Putamen (tissue), 1 donor: ENCODE measurements around the gene ZNF45.
"Not testable (repeated sequence)": the region's sequence is repeated elsewhere in the genome, so short reads cannot be mapped to it uniquely, and the experiment has no call there.

ENCODE experiments used
- DNase-seq: peaks from one replicate; pipeline ENCODE4 v3.0.0-alpha.2; 2016; ENCODE audit warnings: low spot score

ZNF45 gene

DNA sequence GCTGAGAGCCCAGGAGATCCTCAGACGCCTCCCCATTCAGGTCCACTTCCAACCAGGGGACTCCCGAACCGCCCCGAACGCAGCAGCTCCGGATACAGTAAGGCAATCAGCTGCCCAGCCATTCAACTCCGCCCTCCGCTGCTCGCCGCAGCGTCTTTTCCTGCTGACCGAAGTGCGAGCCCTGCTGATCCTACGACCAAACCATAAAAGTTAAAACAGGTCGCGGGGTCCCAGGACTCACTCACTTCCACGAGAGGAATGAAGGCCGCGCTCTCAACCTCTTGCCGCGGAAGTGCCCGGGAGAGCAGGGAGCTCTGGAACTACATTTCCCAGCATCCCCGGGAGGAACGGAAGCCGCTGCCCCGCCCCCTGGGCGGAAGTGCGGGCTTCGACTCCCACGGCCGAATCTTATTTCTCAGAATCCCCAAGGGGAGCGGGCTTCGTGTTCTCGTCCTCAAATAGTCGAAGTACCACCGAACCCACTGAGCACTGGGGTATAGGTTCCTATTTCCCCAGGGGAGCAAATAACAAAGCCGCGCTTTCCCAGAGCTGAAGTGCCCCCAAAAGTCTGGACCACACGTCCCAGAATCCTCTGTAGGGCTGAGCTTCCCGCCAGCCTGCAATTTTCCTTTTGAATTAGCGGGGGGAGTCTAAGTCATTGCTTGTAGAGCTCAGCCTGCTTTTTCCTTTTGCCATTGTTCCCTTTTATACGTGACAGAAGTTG is at the start of gene ZNF45:
TSS of gene ZNF45 (minus strand) at position 298 of the 724 bp plus-strand sequence. CDS start 13,097 bp downstream, outside the sequence.
- peak; percentile 94 for DNase-seq

DNA sequence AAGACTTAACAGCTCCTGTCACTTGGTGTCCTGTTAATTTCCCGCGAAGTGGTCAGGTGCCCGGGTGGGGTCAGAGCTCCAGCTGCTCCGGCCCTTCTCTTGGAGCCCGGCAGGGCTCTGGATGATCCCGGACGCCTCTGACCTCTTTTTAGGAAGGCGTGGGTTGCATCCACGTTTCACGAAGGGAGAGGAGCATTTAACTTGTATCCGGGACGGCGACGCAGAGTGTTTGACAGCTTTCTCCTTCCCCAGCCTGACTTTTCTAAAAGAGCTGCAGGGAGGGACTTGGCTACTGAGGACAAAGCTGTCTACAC is 49.6 kb upstream of the ZNF45 start:
- no peak for DNase-seq

DNA sequence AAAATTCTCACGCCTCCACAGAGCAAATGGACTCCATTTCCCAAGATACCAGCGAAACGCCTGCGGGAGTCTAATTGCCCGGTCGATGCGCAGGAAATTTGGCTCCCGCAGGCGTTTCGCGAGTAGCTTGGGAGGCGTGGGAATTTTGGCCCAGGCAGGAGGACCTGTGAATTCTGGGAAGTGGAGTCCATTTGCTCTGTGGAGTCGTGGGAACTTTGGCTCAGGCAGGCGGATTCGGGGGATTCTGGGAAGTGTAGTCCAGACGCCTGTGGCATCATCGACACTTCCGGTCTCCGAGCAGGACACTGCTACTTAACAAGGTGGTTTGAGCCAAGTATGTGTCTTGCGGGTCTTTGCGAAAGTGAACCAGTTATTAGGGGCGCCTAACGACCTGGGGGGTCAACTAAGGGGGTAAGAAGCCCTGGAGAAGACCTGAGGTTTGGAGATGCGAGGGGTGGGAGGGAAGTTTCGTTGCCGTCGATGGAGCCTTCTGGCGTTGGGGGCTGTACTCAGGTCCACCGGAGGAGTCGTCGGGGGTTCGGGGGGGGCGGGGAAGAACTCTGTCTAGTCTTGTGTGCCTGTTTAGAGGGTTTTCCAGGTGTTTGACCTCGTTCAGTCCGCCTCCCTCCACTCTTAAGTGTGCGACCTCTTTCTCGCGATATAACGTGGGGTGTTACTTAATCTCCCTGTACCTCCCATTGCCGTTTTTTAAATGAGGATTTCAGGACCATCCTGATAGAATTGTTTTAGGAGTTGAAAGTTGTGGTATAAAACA is 49.0 kb upstream of the ZNF45 start, which contains the start of gene ZNF155:
TSS of gene ZNF155 (plus strand) at position 277 of the 775 bp plus-strand sequence. CDS start 4,356 bp downstream, outside the sequence.
- DNase-seq = peak; percentile 97

DNA sequence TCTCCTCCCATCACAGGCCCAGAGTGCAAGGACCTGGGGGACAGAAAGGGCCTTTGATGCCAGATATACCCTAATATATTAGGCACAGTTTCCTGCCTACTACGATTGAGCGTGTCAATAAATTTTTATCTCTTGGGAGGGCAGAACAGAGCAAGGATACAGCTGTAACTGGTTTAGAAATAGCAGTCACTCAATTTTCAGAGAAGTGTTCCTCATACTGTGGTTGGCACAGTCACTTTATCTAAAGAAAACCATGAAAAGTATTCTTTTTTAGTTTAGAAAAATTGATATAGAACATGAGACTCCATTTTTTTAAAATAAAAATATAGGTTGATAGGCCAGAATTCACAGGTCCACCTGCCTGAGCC is 48.4 kb upstream of the ZNF45 start:
- DNase-seq = no peak

DNA sequence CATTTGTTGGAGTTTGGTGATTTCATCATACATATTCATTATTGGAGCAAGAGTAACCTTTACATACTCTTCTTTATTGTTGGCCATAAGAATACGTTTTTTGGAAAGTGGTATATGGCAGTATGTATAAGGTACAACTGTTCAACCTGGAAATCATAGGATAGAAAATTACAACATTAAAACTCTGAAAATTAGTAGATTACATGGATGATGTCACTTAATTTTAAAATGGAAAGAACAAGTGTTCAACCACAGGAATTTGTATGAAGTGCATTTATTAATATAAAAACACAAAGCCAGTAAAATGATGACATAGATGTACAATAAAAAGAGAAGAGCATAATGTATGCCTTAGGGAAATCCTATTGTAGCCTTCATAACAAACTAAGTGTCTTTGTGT is 41.6 kb upstream of the ZNF45 start:
- DNase-seq = no peak

DNA sequence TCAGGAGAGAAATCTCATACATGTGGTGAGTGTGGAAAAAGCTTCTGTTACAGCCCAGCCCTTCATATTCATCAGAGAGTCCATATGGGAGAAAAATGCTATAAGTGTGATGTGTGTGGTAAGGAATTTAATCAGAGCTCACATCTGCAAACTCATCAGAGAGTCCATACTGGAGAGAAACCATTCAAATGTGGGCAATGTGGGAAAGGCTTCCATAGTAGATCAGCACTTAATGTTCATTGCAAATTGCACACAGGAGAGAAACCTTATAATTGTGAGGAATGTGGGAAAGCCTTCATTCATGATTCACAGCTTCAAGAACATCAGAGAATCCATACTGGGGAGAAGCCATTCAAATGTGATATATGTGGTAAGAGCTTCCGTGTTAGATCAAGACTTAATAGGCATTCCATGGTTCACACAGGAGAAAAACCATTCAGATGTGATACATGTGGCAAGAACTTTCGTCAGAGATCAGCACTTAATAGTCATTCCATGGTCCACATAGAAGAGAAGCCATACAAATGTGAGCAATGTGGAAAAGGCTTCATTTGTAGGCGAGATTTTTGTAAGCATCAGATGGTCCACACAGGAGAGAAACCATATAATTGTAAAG is 31.1 kb upstream of the ZNF45 start:
- no peak for DNase-seq

DNA sequence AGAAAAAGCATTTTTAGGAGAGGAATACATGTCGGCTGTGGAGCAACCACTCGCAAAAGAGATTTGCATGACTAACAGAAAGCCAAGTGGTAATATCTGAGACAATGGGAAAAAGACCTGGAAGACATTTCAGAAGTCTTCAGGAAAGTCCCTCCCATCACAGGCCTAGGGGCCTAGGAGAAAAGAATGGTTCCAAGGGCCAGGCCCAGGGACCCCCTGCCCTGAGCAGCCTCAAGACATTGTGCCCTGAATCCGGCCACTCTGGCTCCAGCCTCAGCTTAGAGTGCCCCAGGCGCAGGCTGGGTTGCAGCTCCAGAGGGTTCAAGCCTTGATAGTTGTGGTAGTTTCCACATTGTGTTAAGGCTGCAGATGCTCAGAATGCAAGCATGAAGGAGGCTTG is 25.3 kb upstream of the ZNF45 start:
- no peak for DNase-seq

DNA sequence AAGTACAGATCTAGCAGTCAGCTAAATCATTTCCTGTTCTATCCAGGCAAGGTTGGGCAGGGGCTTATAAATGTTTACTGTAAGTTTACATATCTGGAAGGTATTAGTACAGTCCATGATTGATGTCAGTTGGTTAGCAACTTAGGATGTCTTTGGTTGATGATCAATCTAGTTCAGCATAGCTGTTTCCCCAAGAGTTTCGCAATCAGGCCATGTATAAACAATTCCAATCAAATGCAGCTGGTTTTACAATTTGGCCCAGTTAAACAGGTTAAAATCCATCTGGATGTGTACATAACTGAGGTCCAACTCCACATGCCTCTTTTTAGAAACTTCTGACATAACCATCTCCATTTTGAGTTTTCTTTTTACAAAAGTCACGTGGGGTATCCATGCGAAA is 22.8 kb upstream of the ZNF45 start:
- DNase-seq = no peak

DNA sequence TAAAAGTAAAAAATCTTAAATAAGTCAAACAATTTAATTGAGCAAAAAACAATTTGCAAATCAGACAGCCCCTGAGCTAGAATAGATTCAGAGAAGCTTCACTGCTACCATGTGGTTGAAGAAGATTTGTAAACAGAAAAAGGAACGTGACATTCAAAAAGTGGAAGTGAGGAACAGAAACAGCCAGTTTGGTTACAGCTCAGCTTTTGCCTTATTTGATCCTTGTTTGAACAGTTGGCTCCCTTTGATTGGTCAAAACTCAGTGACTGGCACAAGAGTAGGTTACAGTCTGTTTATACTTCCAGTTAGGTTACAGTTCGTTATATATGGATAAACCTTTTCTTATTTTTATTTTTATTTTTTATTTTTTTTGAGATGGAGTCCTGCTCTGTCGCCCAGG is 21.7 kb upstream of the ZNF45 start:
- no peak for DNase-seq

DNA sequence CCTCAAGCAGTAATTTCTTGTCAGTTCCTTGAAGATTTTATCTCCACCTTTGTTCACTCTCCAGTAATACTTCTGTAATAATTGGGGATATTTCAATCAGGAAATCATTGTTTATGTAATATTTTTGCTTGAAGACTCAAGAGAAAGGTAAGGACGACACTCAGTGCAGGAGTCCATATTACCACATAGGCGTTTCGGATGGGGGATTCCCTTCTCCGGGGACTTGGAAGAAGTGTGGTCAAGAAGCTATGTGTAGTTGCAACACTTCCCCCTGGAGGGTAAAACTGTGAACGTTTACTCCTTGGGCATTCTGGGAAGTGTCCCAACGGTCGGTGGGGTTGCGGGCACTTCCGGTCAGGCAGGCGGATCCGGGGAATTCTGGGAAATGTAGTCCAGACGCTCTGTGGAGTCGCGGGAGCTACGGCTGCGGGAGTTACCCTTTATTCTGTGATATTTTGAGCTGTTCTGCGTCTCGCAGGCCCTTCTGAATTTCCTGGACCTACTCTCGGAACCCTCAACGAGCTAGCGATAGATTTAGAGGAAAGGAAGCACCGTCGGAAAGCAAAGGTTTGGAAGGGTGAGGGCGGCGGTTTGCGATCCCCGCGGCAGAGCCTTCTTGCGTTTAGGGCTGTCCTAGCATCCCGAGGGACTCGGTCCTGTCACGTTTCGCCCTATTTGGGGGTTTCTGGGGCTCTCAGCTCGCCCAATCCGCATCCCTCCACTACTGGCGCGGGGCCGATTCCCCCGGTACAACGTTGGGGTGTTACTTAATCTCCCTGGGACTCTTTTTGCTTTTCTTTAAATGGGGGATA is 16.0 kb upstream of the ZNF45 start, which contains the start of gene ZNF221:
TSS of gene ZNF221 (plus strand) at position 395 of the 812 bp plus-strand sequence. CDS start 11,499 bp downstream, outside the sequence.
- DNase-seq = peak; percentile 92

DNA sequence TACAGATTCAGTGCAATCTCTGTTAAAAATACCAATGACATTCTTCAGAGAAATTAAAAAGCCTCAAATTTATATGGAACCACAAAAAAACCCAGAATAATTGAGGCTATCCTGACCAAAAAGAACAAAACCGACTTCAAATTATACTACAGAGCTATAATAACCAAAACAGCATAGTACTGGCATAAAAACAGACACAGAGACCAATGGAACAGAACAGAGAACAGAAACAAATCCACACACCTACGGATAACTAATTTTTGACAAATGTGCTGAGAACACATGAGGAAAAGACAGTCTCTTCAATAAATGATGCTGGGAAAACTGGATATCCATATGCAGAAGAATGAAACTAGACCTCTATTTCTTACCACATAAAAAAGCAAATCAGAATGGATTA is 14.7 kb upstream of the ZNF45 start:
- not testable (repeated sequence) for DNase-seq

DNA sequence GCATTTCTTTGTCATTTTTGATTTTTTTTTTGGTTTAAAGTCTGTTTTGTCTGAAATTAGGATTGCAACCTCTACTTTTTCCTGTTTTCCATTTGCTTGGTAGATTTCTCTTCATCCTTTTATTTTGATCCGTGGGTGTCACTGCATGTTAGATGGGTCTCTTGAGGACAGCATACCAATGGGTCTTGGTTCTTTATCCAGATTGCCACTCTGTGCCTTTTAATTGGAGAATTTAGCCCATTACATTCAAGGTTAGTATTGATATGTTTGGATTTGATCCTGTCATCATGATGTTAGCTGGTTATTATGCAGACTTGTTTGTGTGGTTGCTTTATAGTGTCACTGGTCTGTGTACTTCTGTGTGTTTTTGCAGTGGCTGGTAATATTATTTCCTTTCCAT is 12.3 kb upstream of the ZNF45 start:
- not testable (repeated sequence) for DNase-seq

DNA sequence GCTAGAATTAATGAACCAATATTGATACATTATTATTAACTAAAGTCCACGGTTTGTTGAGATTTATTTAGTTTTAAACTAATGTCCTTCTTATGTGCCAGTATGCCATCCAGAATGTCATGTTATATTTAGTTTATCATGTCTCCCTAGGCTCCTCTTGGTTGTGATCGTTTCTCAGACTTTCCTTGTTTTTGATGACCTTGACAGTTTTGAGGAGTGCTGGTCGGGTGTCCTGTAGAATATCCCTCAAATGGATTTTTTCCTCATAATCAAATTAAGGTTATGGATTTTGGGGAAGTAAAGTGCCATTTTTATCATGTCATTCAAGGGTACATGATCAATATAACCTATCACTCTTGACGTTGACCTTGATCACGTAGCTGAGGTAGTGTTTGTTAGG is 6.1 kb upstream of the ZNF45 start:
- DNase-seq = no peak

DNA sequence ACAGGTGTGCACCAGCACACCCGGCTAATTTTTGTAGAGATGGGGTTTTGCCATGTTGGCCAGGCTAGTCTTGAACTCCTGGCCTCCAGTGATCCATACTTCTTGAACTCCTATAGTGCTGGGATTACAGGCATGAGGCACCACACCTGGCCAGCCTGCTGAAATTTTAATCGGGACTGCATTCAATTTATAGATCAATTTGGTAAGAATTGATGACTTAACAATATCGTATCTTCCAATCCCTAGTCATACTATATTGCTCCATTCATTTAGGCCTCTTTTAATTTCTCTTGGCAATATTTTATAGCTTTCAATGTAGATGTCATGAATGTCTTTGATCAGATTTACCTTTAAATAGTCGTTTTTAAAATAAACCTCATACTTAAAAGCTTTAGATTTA is 5.6 kb upstream of the ZNF45 start:
- DNase-seq = no peak

DNA sequence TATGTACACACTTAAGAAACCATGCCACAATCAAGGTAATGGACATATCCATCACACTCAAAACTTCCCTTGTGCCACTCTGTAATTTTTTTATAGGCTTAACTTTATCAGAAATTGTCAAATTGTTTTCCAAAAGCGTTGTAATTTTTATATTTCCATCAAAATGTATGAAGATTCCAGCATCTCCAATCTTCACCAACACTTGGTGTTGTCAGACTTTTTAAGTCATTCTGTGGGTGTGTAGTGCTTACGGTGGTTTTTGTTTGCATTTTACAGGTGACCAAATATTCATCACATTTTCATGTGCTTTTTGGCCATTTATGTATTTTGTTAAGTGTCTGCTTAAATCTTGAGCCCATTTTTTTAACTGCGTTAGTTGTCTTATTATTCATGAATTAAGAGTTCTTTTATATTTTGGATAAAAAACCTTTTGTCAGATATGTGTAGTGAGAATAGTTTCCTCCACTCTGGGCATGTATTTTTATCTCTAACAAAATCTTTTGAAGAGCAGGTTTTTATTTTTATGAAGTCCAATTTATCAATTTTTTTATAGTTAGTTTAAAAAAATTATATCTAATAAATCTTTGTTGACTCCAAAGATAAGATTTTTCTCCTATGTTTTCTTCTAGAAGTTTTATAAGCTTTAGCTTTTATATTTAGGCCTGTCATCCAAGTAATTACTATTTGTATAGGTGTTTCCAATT is 4.6 kb upstream of the ZNF45 start:
- no peak for DNase-seq

DNA sequence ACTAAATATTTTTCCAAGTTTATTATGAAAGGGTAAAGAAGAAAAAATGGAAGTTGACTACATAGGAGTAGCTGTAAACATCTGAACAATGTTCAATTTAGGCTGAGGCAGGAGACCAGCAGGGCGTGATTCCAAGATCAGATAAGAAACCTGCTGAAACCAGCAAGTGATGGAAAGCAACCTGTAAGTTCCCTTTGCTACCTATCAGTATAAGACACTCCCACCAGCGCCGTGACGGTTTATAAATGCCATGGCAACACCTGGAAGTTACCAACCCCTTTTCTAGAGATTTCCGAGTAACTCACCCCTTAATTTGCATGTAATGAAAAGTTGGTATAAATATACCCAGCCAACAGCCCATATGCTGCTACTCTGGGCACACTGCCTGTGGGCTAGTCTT is 1.1 kb upstream of the ZNF45 start:
- no peak for DNase-seq

DNA sequence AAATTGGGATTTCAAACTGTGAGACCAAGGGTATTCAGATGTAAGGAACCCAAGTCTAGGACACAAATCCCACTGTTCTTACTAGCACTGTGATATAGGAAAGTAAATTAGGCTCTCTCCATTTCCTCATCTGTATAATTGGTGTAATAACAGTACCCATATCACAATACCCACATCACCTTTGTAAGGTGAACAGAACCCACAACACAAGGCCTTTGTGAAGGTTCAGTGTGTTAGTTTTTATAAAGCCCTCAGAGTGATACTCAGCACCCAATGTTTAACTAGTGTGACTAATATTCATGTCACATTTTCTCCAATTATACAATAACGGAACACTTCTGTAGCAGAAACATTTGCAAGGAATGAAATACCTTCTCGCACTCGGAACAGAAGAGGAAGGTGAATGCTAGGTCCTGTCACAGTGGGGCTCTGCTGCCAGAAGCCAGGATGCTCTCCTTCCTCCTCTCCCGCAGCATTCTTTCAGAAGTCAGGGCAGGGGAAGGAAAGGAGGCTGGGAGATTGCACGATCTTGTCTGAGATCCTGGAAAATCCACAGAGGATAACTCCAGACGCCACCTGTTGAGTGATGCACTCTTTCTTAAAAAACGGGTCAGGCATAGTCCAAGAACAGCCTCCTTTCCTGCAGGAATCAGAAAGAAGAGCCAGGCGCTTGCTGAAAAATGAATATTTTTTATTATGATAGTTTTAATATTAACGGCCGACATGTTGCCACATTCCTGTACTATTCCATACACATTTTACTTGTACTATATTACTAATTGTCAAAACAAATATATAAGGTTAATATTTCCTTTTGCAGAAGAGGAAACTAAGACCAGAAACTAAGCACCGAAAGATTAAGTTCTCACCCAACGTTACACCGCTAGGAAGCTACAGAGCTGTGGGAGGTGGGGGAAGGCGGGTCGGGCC is 762 bp downstream of the ZNF45 start:
- DNase-seq = no peak

DNA sequence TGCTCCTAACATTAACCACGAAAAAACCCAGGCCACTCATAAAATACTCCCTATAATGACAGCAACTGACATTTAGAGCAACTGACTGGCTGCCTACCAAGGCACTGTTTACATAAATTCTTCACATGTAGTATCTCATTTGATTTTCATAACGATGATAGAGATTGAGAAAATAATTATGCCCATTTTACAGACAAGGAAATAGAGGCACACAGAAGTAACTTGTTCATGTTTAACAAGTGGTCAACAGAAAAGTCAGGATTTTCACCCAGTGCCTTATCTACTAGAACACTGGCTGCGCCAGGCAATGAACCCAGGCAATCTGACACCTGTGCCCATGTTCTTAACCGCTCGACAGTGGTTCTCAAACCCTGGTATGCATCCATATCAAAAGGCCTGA is 6.3 kb downstream of the ZNF45 start:
- no peak for DNase-seq

DNA sequence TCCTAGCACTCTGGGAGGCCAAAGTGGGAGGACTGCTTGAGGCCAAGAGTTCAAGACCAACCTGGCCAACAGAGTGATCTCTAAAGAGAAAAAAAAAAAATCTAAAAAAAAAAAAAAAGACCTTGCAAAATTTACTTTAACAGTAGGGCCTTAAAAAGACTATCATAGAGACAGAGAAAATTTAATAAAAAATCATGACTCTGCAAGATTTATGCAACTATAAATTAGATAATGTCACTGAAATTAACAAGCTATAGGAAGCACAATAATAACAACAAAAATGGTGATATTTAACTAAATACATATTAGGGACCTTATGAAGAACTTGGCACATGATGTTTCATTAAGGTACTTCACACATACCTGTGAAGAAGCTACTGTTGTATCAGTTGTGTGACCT is 11.2 kb downstream of the ZNF45 start:
- DNase-seq = no peak

DNA sequence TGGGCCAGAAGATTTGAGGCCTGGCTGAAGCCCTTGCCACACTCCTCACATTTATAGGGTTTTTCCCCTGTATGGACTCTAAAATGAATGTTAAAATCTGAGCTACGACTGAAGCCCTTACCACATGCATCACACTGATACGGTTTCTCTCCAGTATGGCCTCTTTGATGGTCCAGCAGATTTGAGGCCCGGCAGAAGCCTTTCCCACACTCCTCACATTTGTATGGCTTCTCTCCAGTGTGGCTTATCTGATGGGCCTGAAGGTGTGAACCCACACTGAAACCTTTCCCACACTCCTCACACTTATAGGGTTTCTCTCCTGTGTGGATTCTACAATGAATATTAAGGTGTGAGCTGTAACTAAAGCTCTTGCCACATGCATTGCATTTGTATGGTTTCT is 21.0 kb downstream of the ZNF45 start:
- no peak for DNase-seq
